Eye (tissue), 1 donor: ENCODE measurements around the gene CFAP97.

Source experiments
- DNase-seq: peaks from one replicate; pipeline ENCODE4 v3.0.0-alpha.2; 2015

The CFAP97 gene

DNA sequence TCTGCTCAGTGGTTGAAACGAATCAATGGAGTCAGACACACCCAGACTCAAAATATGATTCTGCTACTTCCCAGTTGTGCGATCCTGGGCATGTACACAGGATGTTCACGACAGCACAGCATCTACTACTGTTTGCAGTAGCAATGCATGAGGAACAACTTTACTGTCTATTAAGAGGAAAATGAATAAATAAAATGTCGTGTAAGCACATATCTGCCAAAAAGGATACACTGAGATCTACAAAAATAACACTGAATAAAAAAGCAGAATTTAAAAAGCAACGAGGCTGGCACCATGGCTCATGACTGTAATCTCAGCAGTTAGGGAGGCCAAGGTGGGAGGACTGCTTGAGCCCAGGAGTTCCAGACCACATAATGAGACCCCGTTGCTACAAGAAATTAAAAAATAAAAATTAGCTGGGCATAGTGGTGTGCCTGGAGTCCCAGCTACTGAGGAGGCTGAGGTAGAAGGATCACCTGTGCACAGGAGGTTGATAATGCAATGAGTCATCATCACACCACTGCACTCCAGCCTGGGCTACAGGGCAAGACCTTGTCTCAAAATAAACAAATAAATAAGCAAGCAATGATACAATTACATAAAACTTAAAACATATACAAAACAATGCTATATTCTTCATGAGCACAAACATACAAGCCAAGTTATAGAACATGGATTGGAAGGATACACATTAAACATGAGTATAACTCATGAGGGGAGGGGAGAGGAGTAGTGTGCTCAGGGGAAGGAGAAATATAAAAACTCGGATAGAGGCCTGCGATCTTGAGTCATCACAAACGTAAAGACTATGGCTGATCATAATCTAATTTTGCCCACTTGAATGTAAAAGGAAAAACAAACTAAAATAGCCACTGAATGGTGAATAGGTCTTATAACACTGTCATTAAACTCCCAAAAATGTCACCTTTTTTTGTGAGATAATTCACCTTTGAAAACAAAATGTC lies 8.6 kb downstream of the CFAP97 start:
- DNase-seq: no peak

GRCh38 chr4:185192059-185192458 lies 11.7 kb downstream of the CFAP97 start:
- no peak for DNase-seq

DNA sequence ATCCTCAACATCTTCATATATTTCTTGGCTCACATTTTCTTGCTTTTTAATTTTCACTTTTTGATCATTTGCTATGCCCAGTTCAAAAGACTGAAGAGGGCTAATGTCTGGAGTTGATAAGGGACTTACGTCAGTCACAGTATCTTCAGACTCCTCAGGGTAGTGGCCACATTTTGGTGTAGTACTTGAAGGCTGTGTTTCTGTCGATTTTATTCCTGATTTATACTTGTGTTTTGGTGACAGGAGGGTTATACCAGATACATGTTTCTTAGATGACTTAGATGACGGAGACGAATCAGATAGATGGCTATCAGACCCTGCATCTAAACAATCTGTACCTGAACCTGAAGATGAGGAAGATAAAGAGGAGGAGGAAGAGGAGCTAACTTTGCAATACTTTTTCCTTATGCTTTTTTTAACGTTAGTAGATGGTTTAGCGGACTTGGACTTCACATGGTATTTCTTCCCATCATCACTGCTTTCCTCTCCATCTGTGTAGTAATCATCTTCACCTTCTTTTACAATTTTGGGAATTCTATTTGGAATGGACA lies 13.4 kb downstream of the CFAP97 start:
- no peak for DNase-seq

- no peak for DNase-seq
These were observed 14.0 kb downstream of the CFAP97 start for GRCh38 chr4:185189606-185190305.

DNA sequence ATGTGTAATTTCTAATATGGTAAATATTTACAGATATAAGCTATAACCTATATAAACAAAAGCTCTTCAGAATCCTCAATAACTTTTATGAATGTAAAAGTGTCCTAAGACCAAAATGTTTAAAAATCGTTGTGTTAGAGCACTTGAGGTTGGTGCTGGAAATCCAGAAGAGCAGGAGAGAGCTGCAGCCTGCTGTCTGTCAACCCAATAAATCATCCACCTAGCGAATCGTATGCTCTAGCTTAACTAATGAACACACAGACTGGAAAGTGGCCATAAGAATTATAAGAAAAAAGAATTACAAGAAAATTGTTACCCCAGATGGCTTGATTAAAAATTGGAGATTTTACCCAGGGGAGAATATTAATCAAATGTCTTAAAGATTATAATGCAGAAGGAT lies 17.0 kb downstream of the CFAP97 start:
- no peak for DNase-seq

DNA sequence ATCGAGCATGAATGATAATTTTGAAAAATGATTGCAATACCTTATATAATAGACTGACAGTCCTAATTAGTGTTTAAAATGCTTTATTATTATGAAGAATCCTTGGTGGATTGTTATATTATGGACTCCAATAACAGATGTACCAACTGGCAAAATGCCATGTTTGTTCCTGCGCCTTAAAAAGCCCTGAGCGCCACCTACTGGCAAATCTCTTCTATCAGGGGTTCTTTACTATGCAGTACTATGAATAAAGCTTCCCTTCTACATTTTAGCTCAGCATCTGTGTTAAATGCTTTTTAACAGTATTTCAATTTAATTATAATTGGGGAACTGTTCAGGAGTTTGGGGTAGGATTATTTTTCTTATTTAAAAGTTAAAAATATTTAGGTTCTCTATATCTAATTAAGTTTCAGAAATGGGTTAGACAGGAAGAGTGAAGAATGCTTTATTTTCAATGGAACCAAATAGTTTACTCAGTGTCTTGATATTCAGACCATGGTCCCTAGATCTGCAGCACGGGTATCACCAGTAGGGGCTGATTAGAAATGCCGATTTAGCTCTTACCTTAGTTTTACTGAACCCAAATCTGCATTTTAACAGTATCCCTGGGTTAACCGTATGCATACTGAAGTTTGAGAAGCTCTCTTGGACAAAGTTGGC lies 20.0 kb downstream of the CFAP97 start:
- DNase-seq: peak; percentile 93

DNA sequence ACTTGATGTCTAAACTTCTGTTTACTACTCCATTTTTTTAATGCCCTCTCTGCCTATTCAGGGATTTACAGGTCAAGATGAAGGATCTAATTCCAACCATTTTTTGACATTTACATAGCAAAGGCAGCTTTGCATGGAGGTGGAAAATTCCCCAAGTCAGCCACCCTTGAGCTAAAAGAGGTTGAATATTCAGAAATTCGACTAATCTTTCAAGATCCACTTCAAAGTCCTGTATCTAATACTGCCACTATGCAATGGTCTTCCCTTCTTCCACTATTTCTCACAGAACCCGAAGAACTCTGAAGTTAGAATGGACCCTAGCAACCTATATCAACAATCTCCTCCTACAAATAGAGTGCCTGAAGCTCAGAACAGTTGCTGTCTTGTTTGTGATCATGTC lies 21.6 kb downstream of the CFAP97 start:
- DNase-seq: no peak

DNA sequence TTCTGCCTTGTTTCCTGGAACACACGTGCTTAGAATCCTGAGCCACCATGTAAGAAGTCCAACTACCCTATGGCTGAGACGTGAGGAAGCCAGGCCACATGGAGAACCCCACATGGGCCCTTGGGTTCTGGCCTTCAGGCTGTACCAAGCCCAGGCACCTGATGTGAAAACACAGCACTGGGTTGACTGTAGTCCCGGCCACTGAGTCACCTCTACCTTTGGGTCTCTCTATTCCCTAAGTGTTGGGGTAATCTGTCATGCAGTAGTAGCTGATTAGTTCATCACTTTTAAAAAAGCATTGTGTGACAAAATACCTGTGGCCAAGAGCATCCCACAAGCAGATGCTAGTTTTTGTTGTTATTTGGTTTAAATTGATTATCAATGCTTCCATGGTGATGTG lies 24.3 kb downstream of the CFAP97 start:
- DNase-seq: no peak

- no peak for DNase-seq
These were observed 32.3 kb downstream of the CFAP97 start for GRCh38 chr4:185171373-185172071.

GRCh38 chr4:185167234-185167633 lies 36.6 kb downstream of the CFAP97 start:
- no peak for DNase-seq

- no peak for DNase-seq
These were observed 38.2 kb downstream of the CFAP97 start for GRCh38 chr4:185165605-185166063.

DNA sequence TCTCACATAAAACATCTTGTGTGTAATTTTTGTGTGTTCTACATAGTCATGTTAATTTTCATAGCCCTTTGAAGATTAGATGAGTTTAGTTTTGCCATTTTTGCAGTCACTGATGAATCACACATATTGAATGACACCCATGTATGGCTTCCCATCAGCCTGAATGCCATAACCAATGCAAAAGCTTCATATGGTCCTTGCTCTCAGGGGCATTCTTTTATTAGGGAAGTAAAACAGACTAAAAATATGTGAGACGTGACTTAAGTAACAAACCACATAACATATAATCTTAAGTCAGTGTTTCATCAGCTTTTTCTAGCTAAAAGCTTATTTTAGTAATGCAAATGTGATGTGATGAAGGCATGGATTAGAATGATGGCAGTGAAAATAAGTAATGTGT lies 52.5 kb downstream of the CFAP97 start:
- DNase-seq: no peak

- DNase-seq: no peak
These were observed 54.4 kb downstream of the CFAP97 start for GRCh38 chr4:185149392-185149791.

DNA sequence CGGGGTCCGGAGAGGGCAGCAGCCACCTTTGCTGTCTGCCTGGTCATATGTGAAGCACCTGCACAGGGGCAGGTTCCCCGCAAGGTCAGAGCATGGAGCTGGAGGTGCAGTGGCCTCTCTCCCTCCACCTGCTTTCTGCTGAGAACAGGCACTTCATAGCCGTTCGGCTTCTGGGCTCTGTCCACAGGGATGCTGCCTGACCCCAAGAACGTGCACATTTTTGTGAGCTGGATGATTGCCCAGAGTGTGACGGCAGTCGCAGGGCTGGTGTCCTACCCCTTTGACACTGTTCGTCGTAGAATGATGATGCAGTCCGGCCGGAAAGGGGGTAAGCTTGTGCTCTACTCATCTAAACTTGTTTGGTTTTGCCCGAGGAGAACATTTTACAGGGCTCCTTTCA lies 58.2 kb downstream of the CFAP97 start:
- DNase-seq: no peak

DNA sequence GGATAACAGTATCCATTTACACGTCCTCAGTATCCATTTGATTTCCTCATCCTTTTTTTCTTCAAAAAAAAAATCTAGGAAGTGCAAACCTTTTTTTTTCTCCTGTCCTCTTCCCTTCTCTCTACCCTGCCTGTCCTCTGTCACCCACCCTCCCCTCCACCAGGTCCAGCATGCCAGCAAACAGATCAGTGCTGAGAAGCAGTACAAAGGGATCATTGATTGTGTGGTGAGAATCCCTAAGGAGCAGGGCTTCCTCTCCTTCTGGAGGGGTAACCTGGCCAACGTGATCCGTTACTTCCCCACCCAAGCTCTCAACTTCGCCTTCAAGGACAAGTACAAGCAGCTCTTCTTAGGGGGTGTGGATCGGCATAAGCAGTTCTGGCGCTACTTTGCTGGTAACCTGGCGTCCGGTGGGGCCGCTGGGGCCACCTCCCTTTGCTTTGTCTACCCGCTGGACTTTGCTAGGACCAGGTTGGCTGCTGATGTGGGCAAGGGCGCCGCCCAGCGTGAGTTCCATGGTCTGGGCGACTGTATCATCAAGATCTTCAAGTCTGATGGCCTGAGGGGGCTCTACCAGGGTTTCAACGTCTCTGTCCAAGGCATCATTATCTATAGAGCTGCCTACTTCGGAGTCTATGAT lies 59.1 kb downstream of the CFAP97 start:
- no peak for DNase-seq

- DNase-seq: peak; percentile 61
These were observed 60.2 kb downstream of the CFAP97 start for GRCh38 chr4:185143601-185143969.

DNA sequence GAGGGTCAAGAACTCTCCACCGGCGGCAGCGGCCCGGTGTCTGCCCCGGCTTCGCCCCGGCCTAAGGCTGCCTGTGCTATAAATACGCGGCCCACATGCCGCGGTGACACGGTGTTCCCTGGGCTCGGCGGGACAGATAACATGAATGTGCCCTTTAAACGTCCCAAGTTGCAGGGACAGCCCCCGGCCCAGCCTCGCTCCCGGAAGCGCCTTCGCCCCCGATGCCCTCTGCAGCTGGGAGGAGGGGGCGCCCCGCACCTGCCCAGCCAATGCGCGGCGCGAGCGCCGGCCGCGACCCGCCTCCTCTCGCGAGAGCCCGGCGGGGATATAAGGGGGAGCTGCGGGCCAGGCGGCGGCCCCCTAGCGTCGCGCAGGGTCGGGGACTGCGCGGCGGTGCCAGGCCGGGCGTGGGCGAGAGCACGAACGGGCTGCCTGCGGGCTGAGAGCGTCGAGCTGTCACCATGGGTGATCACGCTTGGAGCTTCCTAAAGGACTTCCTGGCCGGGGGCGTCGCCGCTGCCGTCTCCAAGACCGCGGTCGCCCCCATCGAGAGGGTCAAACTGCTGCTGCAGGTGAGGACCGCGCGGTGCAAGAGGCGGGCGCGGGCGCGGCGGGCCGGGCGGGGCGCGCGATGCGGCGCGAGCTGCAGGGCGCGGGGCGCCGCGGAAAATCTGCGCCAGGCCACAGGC lies 60.7 kb downstream of the CFAP97 start, which contains the start of gene SLC25A4:
TSS of gene SLC25A4 (plus strand) at position 355 of the 689 bp plus-strand sequence. CDS start at position 462, 107 bp downstream.
- peak; percentile 95 for DNase-seq

DNA sequence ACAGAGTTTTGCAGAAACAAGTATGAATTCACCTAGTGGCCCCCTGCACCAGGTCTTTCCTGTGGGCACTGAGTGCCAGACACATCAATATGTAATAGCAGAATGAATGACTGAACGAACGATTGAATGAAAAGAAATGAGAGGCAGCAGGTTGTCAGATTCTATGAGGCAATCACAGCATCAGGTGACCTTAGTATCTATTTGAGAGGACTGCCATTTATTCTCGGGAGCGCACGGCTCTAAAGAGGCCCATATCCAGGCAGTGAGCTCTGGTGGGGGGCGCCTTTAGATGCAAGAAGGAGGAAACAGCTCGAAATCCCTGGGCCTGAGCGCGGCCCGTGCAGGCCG lies 61.3 kb downstream of the CFAP97 start:
- DNase-seq: no peak

GRCh38 chr4:185141777-185142176 lies 62.0 kb downstream of the CFAP97 start:
- no peak for DNase-seq

DNA sequence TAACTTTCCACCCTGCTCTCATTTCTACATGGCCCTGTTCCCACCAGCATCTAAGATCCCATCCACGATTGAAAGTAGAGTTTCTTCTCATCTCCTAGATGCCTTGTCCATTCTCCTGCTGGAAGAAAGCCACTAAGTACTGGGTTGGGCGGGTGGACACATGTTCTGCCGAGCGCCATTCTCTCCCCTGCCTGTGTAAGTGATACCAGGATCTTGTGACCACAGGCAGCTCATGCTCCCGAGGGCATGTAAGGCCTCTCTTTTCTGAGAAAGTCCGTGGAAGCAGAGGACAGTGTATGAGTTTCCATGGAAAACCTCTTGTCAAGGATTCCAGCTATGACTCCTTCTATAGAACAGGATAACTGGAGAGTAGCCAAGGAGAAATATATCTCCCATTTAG lies 64.1 kb downstream of the CFAP97 start:
- no peak for DNase-seq

DNA sequence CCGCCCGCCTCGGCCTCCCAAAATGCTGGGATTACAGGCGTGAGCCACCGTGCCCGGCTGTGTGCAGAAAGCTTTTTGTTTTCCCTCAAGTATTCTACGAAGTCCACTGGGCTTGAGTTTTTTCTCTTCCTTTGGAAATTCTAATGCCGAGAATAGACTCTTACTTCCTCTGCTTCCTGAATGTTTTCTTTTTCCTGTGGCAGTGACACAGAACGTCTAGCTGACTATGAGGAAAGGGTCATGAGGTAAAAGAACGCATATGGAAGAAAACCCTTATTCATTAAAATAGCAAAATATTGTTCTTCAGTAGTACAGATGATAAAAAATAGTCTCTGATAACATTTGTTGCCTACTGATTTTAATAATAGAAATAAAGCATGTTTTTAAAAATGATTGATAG lies 65.6 kb downstream of the CFAP97 start:
- DNase-seq: no peak
